Testis (tissue), 2 donors: Measurements from ENCODE around the gene NYAP2.

Experiments used
- CTCF ChIP-seq, 3 experiments: fragments of 450-650 bp in 2 of 3; fragments of 200-600 bp in 1 of 3; sonication (generic) in 1 of 3; IDR thresholded peaks; one replicate each; pipeline ENCODE4 v1.5.1; 2016 to 2019; ENCODE audit warnings: antibody characterized with exemption in 3 of 3, mild to moderate bottlenecking in 2 of 3, moderate library complexity in 1 of 3
- POLR2A ChIP-seq: fragments of 450-650 bp; IDR thresholded peaks from one replicate; pipeline ENCODE4 v1.6.1; 2017; ENCODE audit warnings: antibody characterized with exemption, mild to moderate bottlenecking, moderate library complexity

GRCh38 chr2:225493420-225494099 is 94.0 kb downstream of the NYAP2 start:
- TF ChIP-seq CTCF (IDR thresholded peaks at IDR 0.05): no peak
- TF ChIP-seq POLR2A: no peak
